ENCODE measurements around the gene TSPAN17.

Gene TSPAN17

DNA sequence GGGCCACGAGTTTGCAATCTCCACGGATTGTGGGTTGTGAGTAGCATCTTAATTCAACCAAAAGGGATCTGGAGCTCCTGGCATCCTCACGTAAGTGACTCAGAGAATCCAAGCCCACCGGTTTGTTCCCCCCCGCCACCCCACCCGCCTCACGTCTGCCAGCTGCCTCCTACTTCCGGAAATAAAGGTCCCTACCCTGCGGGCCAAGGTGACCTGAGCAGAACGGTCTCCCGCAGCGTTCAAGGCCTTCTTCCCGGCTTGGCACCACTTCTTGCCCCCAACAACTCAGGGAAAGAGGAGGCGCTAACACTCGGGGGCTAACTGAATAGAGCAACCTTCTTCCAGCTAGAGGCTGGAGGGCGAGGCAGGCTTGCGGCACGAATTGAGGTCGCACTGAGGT, 28.5 kb upstream of the TSPAN17 start:
- H3K4me1 ChIP-seq (ENCODE audit: control insufficient read depth in 1 of 2, insufficient read depth in 1 of 2, low read depth in 1 of 2, low read length in 1 of 2): peaks cover 0 to 12% of the 10 kb centered on the region in 2 experiments
- H3K27me3 ChIP-seq: peaks cover 96% of the 10 kb centered on the region
- TF ChIP-seq, protein P1, sequence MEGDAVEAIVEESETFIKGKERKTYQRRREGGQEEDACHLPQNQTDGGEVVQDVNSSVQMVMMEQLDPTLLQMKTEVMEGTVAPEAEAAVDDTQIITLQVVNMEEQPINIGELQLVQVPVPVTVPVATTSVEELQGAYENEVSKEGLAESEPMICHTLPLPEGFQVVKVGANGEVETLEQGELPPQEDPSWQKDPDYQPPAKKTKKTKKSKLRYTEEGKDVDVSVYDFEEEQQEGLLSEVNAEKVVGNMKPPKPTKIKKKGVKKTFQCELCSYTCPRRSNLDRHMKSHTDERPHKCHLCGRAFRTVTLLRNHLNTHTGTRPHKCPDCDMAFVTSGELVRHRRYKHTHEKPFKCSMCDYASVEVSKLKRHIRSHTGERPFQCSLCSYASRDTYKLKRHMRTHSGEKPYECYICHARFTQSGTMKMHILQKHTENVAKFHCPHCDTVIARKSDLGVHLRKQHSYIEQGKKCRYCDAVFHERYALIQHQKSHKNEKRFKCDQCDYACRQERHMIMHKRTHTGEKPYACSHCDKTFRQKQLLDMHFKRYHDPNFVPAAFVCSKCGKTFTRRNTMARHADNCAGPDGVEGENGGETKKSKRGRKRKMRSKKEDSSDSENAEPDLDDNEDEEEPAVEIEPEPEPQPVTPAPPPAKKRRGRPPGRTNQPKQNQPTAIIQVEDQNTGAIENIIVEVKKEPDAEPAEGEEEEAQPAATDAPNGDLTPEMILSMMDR (IDR thresholded peaks at IDR 0.05): no peak
- no peak overlapping the region for H3K4me3 ChIP-seq (ENCODE audit: low read depth in 1 of 2, low read length in 1 of 2)
- H3K36me3 ChIP-seq: no peaks in the 10 kb centered on the region
- H3K9me3 ChIP-seq: no peaks in the 10 kb centered on the region
- no peak overlapping the region for H3K27ac ChIP-seq

DNA sequence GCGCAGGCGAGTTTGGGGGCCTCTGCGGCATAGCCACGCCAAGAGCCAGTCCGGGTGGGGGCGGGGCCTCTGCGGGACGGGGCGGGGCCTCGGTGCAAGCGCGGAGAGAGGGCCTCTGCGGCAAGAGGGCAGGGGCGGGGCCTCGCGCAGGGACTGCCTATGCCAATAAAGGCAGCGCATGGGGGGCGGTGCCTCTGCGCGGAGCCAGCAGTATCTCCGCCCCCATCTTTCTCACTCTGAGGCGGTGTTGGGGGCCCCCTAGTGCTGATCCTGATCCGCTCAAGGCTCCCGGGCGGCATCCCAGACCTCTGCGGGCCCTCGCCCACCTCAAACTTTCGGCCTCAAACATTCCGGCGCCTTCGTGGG, 28.1 kb upstream of the TSPAN17 start:
- TF ChIP-seq, protein P1 (IDR thresholded peaks at IDR 0.05): no peak
- no peaks in the 10 kb centered on the region for H3K9me3 ChIP-seq
- no peak overlapping the region for H3K4me3 ChIP-seq (ENCODE audit: low read depth in 1 of 2, low read length in 1 of 2)
- H3K27me3 ChIP-seq: peaks cover 96% of the 10 kb centered on the region
- H3K36me3 ChIP-seq: no peaks in the 10 kb centered on the region
- peaks cover 0 to 12% of the 10 kb centered on the region in 2 experiments for H3K4me1 ChIP-seq (ENCODE audit: control insufficient read depth in 1 of 2, insufficient read depth in 1 of 2, low read depth in 1 of 2, low read length in 1 of 2)
- no peak overlapping the region for H3K27ac ChIP-seq

DNA sequence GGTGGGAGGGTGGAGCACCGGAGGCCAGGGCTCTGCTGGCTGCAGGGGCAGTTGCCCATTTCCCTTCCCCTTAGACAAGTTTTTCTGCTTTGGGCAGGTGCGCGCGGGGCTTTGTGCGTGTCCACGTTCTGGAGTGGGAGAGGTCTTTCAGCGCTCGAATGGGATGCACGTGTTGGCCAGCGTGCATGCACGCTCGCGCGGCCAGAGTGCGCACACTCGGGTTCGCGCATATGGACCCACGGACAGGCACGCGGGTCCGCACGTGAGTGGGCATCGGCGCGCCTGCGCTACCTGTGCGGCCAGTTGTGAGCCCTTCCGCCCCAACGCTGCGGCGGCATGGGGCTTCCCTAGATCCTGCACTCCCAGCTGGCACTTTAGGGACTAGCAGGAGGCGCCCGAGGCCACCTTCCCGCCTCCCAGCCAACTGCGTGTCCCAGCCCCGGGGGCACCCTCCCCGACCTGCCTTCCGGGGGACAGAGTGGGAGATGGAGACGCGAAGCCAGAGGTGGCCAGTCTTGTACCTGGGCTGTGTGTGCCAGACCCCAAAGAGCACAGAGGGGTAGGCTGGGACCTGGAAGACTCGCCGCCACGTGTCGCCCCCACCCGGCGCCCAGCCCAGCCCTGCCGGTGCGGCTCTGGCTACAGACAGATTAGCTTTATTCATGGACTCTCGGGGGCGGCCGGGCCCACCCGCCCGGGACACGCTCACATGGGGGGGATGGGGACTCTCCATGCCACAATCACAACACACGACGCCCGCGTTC, 27.5 kb upstream of the TSPAN17 start:
- Histone ChIP-seq H3K4me3 (ENCODE audit: low read depth in 1 of 2, low read length in 1 of 2) (no peak overlapping the region), H3K27me3 (peaks cover 97% of the 10 kb centered on the region)
- TF ChIP-seq, protein P1 (IDR thresholded peaks at IDR 0.05): no peak

DNA sequence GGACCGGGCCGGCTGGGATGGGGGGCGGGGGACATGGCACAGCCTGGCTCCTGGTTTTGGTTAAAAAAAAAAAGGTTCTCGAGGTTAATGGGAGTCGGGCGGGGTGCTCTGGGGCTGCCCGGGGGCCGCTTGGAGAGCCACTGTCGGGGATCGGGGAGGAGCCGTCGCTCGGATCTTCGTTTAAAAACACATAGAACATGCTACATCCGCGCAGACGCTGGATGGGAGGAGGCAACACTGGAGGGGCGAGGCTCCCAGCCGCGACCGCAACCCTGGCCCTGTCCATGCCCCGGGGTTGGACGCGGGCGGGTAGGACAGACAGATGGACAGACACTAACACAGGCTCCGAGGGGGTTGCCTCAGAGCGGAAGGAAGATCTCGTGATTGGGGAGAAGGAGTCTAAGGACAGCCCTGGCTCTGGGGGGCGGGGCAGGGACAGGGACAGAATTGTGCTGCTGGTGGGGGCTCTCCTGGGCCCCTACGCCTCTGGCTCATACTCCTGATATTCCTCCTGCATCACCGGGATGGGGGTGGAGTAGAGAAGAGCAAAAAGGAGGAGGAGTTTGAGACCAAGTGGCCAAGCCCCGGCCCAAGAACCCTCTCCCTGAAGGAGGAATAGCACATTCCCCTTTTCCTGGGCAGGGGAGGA, 26.8 kb upstream of the TSPAN17 start:
- peaks cover 0 to 12% of the 10 kb centered on the region in 2 experiments for H3K4me1 ChIP-seq (ENCODE audit: control insufficient read depth in 1 of 2, insufficient read depth in 1 of 2, low read depth in 1 of 2, low read length in 1 of 2)
- no peak overlapping the region for H3K4me3 ChIP-seq (ENCODE audit: low read depth in 1 of 2, low read length in 1 of 2)
- H3K27me3 ChIP-seq: peaks cover 97% of the 10 kb centered on the region
- H3K9me3 ChIP-seq: no peaks in the 10 kb centered on the region
- H3K36me3 ChIP-seq: no peaks in the 10 kb centered on the region
- TF ChIP-seq, protein P1 (IDR thresholded peaks at IDR 0.05): no peak
- H3K27ac ChIP-seq: no peak overlapping the region

More for the DNA sequence above, 27.5 kb upstream of the TSPAN17 start:
- Histone ChIP-seq H3K9me3 (no peaks in the 10 kb centered on the region), H3K36me3 (no peaks in the 10 kb centered on the region), H3K4me1 (ENCODE audit: control insufficient read depth in 1 of 2, insufficient read depth in 1 of 2, low read depth in 1 of 2, low read length in 1 of 2) (peaks cover 0 to 12% of the 10 kb centered on the region in 2 experiments), H3K27ac (no peak overlapping the region)

DNA sequence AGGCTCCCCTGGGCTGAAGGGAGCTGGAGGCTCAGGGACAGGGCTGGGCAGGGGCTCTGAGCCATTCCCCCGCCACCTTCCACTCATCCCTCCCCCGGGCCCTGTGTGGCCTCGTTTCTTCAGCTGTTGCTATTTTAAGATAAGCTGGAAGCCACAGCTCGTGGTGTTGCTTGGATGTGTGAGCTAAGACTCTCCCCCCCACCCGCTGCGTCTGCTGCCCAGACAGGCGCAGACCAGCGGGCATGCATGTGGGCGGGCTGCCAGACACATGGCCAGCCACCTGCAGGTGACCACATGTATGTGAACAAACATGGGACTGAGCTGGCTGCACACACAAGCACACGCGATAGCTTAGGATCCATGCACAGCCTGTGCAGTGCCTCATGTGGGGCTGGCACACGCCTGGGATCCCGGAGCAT, 25.6 kb upstream of the TSPAN17 start:
- Histone ChIP-seq H3K36me3 (no peaks in the 10 kb centered on the region), H3K4me1 (ENCODE audit: control insufficient read depth in 1 of 2, insufficient read depth in 1 of 2, low read depth in 1 of 2, low read length in 1 of 2) (peaks cover 0 to 12% of the 10 kb centered on the region in 2 experiments), H3K27me3 (peaks cover 97% of the 10 kb centered on the region), H3K27ac (no peak overlapping the region), H3K9me3 (no peaks in the 10 kb centered on the region), H3K4me3 (ENCODE audit: low read depth in 1 of 2, low read length in 1 of 2) (no peak overlapping the region)
- TF ChIP-seq, protein P1 (IDR thresholded peaks at IDR 0.05): no peak

All from neutrophil (primary cell).